GM18508 (cell line): ENCODE measurements around the gene FAT2.
"Not testable (repeated sequence)": the region's sequence is repeated elsewhere in the genome, so short reads cannot be mapped to it uniquely, and the experiment has no call there.

Experiments
- ATAC-seq: cut with Tn5 transposase; IDR thresholded peaks from one replicate; pipeline ENCODE4 v1.9.1; 2021; ENCODE audit warnings: moderate number of reproducible peaks; ENCODE audit not compliant: insufficient read depth, unreplicated experiment

Gene FAT2

DNA sequence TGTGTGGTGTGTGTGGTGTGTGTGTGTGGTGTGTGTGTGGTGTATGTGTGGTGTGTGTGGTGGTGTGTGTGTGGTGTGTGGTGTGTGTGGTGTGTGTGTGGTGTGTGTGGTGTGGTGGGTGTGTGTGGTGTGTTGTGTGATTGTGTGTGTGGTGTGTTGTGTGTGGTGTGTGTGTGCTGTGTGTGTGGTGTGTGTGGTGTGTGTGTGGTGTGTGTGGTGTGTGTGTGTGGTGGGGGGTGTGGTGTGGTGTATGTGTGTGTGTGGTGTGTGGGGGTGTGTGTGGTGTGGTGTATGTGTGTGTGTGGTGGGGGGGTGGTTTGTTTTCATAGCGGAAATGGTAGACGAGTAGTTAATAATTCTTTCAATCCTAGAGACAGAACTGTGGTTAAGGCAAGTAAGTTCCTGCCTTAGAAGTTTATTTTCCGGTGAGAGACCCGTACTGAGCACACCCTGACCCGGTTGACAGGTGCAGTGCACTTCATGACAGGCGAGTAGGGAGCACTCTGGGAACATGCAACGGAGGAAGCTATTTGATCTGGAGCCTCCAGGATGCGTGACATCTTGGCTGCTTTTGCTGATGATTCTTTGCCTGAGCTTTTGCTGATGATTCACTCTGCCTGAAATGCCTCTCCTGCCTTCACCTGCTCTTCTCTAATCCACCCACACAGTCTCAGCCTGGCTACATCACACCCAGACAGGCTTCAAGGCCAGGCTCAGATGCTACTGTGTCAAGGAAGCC, 21.7 kb upstream of the FAT2 start:
- peak; percentile 75 for ATAC-seq

DNA sequence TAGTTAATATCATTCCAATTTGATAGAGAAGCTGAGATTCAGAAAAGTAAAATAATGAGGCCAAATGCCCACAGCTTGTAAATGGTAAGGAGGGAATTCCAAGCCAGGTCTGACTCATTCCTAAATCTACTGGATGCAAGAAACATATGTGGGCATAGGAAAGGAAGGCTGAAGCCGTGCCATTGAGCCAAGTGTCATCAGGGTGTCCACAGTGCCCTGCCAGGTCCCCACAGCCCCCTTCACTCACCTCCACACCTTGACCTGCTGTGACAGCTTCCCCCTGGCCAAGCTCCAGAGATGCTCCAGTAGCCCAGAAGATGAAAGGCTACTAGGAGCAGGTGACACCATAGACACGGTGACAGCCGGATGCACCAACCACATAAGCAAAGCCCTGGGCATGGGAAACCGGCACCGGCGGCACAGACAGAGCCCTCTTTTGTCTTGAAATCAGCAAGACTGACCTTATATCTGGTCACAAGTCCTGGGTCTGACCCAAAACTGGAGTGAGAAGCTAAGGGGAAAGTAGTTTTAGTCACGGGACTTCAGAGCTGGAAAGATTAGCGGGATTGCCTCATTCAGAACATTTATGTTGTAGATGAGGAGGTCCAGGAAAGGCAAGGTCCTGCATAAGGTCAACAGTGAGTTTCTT, 20.1 kb upstream of the FAT2 start:
- ATAC-seq, result no peak

DNA sequence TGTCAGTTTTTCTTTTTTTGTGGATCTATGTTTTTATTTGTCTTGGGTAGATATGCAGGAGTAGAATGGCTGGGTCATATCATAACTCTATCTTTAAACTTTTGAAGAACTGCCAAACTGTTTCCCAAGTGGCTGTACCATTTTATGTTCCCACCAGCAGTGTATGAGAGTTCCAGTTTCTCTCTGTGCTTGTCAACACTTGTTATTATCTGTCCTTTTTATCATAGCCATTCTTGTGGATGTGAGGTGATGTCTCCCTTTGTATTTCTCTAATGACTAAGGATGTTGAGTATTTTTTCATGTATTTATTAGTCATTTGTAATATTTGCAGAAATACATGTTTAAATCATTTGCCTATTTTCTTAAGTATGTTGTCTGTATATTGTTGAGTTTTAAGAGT, 17.4 kb upstream of the FAT2 start:
- no peak for ATAC-seq

GRCh38 chr5:151607304-151607703, 16.2 kb upstream of the FAT2 start:
- ATAC-seq, result no peak

DNA sequence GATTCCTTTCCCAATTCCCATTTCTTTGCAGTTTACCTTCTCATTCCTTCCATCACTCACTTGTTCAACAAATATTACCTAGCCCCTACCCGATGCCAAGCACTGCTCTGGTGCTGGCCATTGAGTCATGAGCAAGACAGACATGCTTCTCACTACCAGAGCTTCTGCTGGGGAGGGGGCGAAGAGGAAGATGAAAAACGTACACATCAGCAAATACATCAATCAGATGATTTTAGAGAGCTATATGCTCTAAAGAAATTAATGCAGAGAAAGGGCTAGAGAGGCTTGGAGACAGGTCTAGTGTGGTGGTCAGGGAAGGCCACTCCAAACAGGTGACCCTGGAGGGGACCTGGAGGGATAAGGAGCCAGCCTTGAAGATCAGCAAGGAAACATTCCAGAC, 14.4 kb upstream of the FAT2 start:
- no peak for ATAC-seq

DNA sequence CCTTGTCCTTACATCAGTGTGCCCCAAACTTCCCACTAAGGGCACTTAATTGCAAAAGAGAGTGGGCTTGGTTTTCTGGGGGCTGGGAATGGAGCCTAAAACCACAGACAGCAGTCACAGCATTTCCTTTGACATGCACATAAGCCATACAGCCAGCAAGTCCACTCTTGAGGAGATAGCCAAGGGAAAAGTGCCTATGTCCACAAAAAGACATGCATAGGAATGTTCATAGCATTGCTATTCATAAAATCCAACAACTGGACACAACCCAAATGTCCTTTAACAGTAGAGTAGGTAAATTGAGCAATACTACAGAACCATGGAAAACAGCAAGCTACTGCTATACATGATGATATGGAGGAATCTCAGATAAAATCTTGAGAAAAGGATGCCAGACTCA, 11.7 kb upstream of the FAT2 start:
- ATAC-seq, result no peak

DNA sequence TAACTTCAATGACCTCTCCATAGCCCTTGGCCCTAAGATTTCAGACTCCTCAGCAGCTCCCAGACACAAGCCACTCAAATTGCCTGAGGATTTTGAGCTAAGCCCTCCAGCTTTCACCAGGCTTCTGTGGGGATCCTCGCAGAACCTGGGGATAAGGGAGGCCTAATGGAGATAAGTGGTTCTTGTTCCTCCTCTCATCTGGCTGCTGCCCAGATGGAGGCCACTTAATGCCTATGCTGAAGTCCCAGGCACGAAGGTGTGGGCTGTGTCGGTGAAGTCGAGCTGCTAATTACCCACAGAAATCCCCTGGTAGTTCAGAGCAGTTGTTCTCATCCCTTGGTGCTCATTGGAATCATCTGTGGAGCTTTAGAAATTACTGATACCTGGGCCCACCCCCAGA, 10.3 kb upstream of the FAT2 start:
- ATAC-seq, result no peak

DNA sequence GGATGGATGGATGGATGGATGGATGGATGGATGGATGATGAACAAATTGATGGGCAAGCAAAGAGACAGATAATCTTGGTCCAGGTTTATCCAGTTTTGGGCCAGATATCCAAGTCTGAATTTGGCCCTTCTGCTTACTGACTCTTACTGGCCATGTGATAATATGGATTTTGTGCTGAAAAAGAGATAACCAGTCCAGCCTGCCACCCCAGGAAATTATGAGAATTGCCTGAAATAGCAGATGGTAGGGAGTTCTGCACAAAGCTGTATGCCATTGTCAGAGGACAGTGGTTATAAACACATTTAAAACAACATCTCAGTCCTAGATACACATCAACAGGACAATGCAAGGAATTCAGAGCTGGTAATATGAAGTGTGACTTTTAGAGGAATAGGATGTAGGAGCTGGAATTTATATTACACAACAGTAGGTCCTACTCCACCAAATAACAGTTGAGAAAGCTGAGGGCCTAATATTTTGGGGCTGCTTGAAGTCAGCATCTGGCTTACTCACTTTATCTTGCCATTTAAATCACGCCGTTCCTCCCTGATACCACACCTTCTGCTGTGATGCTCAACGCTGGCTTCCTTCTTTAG, 9.0 kb upstream of the FAT2 start:
- no peak for ATAC-seq

- no peak for ATAC-seq
Observed at GRCh38 chr5:151598984-151599383, 7.9 kb upstream of the FAT2 start.

GRCh38 chr5:151598549-151598948, 7.4 kb upstream of the FAT2 start:
- no peak for ATAC-seq

DNA sequence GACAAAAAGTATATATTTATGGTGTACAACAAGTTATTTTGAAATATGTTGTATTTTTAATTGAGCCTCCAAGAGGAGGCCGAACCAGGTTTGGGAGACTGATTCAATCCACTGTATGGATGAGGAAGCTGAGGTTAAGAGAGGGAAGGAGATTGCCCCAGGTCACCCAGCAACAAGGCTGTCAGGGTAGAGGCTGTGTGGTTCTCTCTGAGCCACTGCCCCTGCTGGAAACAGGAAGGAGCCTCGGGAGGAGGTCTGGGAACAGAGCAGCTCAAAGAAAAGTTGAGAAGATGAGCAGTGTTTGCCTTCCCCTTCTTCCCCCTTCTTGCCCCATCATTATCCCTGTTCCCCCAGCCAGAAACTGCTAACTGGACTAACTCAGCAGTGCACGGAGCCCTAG, 6.6 kb upstream of the FAT2 start:
- no peak for ATAC-seq

- ATAC-seq, result no peak
Observed at GRCh38 chr5:151596828-151597539, 5.9 kb upstream of the FAT2 start.

DNA sequence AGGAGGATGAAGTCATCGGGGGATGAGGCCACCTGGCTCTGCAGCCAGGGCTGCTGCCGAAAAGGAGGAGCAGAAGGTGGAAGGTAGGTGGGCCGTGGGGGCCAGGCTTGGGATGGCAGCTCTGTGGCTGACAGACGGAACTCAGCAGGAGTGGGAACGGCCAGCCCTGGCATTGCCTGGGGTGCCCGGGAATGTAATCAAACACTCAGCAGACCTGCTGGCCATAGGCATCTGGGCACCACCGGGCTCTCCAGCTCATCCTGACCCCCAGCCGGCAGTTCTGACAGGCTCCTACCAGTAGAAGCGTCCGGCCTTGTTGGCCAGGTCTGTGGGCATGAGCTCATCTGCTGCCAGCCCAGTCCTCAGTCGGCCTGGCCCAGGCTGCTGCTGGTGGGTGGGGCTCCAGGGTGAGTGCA, 4.3 kb upstream of the FAT2 start:
- no peak for ATAC-seq

DNA sequence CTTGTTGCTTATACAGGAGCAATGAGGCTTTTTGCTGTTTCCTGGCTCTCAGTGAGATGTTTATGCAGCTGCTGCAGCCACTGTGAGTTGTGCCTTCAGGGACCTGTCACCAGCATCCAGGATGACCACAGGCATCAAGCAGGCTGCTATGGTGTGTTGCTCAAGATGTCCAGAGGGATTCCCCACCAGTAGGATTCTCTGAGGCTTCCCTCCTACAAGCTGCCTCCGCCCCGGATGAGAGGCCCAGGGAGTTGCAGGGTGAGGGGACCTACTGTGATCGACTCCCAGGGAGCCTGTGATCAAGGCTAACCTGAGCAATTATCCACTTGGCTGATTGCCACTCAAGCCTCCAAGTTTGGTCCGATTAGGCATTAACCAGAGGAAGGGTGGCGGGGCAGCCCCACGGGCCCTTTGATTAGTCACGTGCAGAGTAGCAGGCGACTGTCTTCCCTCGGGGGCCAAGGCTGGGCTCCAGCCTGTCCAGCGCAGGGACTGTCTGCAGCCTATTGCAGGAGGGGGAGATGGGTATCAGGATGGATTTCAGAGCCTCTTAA, 1.8 kb upstream of the FAT2 start:
- ATAC-seq, result peak; percentile 45

DNA sequence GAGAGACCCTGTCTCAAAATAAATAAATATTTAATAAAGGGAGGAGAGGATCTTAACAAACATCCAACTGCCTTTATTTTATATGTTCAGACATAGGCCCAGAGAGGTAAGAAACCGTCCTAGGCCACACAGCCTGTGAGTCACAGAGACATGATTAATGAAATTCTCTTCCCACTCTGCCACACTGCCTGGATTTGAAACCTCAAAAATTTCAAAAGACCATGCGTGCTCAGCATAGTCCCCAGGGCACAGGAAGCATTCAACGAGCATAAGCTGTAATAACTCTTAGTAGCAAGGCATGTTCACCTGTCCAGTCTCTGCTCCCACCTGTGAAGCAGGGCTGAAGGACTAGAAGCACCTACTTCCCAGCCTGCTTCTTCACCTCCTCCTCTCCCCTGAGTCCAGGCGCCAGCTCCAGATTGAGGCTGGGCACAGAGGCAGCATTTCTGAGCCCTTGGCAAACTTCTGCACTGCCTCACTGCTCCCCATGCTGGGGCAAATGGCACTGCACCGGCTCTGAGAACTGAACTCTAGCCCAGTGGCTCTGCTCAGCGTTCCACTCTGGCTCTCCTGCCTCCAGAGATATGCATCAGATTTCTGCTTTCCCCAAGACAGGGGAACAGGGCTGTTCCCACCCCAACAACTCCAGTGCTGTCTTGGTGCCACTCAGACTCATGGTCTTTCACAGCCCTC, 1.1 kb downstream of the FAT2 start:
- ATAC-seq, result no peak

DNA sequence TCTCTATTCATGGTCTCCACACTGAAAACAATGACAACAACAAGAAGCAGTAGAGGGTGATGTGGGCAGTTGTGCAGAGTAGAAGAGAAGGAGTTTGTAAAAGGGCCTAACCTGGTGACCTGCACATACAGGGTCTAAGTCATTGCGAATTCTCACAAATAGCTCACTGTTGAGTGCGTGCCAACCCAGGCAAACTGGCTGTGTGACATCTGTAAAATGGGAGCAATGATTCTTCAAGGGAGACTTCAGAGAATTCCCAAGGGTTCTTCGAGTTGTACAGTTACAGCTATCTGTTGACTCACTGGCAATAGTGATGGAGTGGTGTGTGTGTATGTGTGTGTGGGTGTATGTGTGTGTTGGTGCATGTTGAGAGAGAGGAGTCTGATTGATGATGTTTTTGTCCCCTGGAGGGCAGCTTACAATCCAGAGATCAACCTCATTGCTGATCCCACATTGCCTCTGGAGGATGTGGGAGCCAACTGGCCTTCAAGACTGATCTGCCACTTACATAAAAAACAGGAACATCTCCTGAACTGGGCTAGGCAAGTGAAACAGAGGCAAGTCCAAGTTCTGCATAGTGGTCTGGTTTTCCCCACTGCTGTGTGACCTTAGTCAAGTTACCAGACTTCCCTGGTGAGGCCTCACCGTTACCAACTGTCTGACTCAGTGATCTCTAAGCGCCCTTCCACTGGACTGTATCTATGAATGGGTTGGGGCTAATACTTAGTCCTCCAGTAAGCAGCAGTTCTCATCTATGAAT, 3.2 kb downstream of the FAT2 start:
- no peak for ATAC-seq

- ATAC-seq, result no peak
Observed at GRCh38 chr5:151585970-151586369, 5.2 kb downstream of the FAT2 start.

DNA sequence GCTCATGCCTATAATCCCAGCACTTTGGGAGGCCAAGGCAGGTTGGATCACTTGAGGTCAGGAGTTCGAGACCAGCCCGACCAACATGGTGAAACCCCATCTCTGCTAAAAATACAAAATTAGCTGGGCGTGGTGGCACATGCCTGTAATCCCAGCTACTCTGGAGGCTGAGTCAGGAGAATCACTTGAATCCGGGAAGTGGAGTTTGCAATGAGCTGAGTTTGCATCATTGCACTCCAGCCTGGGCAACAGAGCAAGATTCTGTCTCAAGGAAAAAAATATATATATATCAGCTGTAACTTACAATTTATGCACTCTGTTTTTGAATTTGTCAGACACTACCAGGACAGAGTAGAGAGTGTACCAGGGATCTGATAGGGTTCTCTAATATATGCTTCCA, 5.8 kb downstream of the FAT2 start:
- ATAC-seq, result not testable (repeated sequence)

DNA sequence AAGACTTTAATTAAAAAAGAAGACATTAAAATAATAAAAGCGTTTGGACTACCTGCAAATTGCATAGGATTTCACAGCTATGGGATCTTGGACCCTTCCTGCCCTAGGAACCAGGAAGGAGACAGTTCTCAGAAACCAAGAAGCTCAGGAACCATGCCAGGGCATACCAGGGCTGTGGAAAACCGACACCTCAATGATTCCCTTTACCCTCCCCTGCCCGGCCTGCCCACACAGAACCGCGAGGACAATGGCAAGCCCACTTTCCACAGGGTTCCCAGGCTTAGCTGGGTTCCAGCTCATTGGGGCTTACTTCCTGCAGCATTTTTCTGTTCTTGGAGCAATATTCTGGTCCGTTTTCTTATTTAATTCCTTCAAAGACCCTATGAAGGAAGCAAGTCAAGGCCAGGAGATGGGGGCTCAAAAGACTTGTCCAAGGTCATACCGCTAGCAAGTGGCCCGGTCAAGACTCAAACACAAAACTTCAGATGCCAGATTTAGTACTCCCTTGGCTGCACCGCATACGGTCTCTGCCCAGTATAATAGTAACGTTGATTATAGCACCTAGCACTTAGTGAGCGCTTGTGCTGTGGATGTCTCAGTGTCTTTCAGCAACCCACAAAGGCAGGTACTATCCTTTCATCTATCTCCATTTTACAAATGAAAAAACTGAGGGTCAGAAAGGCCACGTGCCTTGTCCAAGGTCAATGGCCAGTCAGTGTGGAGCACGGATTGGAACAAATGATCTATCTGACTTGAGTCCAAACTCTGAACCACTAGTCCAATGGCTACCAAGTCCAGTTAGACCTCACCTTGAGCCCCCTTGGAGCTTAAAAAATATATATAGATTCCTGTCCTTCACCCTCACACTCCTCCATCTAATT, 6.8 kb downstream of the FAT2 start:
- no peak for ATAC-seq
